Measurements from ENCODE around the gene NOCT. TPM values are rescaled to one million over a fixed set of nuclear protein-coding genes. Genes with fewer than 3 reads are reported as not detected.

The NOCT gene
- total and polyA plus RNA-seq, 2 experiments from 2014 or later, result 16.0 to 76.6 TPM

DNA sequence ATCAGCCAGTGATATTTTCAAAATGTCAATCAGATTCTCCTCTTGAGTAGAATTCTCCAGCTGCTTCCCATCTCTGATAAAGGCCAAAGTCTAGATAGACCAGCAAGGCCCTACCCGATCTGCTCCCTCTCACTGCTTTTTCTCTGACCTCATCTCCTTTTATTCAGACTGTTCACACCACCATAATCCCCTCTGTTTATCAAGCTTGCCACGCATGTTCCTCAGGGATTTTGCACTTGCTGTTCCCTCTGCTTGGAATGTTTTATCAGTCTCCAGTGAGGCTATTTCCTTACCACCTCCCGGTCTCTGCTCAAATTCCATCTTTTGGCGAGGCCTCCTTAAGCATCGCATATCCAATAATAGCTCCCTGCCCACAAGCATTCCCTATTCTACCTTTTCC, 20.1 kb downstream of the NOCT start (continued):
- TF ChIP-seq, protein P1, sequence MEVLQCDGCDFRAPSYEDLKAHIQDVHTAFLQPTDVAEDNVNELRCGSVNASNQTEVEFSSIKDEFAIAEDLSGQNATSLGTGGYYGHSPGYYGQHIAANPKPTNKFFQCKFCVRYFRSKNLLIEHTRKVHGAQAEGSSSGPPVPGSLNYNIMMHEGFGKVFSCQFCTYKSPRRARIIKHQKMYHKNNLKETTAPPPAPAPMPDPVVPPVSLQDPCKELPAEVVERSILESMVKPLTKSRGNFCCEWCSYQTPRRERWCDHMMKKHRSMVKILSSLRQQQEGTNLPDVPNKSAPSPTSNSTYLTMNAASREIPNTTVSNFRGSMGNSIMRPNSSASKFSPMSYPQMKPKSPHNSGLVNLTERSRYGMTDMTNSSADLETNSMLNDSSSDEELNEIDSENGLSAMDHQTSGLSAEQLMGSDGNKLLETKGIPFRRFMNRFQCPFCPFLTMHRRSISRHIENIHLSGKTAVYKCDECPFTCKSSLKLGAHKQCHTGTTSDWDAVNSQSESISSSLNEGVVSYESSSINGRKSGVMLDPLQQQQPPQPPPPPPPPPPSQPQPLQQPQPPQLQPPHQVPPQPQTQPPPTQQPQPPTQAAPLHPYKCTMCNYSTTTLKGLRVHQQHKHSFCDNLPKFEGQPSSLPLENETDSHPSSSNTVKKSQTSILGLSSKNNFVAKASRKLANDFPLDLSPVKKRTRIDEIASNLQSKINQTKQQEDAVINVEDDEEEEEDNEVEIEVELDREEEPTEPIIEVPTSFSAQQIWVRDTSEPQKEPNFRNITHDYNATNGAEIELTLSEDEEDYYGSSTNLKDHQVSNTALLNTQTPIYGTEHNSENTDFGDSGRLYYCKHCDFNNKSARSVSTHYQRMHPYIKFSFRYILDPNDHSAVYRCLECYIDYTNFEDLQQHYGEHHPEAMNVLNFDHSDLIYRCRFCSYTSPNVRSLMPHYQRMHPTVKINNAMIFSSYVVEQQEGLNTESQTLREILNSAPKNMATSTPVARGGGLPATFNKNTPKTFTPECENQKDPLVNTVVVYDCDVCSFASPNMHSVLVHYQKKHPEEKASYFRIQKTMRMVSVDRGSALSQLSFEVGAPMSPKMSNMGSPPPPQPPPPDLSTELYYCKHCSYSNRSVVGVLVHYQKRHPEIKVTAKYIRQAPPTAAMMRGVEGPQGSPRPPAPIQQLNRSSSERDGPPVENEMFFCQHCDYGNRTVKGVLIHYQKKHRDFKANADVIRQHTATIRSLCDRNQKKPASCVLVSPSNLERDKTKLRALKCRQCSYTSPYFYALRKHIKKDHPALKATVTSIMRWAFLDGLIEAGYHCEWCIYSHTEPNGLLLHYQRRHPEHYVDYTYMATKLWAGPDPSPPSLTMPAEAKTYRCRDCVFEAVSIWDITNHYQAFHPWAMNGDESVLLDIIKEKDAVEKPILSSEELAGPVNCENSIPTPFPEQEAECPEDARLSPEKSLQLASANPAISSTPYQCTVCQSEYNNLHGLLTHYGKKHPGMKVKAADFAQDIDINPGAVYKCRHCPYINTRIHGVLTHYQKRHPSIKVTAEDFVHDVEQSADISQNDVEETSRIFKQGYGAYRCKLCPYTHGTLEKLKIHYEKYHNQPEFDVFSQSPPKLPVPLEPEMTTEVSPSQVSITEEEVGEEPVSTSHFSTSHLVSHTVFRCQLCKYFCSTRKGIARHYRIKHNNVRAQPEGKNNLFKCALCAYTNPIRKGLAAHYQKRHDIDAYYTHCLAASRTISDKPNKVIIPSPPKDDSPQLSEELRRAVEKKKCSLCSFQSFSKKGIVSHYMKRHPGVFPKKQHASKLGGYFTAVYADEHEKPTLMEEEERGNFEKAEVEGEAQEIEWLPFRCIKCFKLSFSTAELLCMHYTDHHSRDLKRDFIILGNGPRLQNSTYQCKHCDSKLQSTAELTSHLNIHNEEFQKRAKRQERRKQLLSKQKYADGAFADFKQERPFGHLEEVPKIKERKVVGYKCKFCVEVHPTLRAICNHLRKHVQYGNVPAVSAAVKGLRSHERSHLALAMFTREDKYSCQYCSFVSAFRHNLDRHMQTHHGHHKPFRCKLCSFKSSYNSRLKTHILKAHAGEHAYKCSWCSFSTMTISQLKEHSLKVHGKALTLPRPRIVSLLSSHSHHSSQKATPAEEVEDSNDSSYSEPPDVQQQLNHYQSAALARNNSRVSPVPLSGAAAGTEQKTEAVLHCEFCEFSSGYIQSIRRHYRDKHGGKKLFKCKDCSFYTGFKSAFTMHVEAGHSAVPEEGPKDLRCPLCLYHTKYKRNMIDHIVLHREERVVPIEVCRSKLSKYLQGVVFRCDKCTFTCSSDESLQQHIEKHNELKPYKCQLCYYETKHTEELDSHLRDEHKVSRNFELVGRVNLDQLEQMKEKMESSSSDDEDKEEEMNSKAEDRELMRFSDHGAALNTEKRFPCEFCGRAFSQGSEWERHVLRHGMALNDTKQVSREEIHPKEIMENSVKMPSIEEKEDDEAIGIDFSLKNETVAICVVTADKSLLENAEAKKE (CRISPR knock-in tag; IDR thresholded peaks at IDR 0.05), result no peak
- TF ChIP-seq JUNB (IDR thresholded peaks at IDR 0.05; ENCODE audit: unreplicated experiment) (no peak), EZH2phosphoT487 (IDR thresholded peaks at IDR 0.05; ENCODE audit: unreplicated experiment) (no peak), ZNF331 (CRISPR knock-in tag; IDR thresholded peaks at IDR 0.05; ENCODE audit: low read depth) (no peak)

DNA sequence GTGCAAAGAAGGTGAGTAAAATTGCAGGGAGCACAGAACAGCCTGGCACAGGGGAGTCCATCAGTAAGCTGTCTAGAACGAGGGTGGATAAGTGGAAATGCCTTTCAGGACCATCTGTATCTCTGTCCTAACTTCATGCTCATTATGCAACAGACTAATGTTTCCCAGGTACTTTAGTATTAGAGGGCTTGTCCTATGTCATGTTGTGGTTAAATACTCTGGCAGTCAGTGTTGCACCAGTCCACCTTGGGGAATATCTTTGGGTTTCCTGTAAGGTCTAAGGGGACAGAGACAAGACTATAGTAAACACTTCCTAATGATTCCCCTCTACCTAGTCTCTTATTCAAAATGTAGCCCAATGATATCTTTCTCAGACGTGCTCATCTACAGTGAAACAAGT, 21.3 kb downstream of the NOCT start:
- Histone ChIP-seq H3K4me2 (no peak overlapping the region), H3K4me1 (ENCODE audit: insufficient read depth) (peaks cover 32% of the 10 kb centered on the region), H3K36me3 (ENCODE audit: insufficient read depth) (0 out of 2 replicates have a peak, but pooled peaks cover 7% of the 10 kb centered on the region), H3K9me2 (ENCODE audit: insufficient read depth) (no peaks in the 10 kb centered on the region), H3K4me3 (no peak overlapping the region), H3F3A (replicated peaks; ENCODE audit: low read depth) (peaks cover 3% of the 10 kb centered on the region; the same call in 1 of the 2 replicates), H4K20me1 (replicated peaks; ENCODE audit: insufficient read depth) (peaks cover 79% of the 10 kb centered on the region), H3K79me2 (replicated peaks; ENCODE audit: insufficient read depth) (peaks cover 100% of the 10 kb centered on the region), H3K27ac (ENCODE audit: low read depth) (no peak overlapping the region), H2AFZ (no peak overlapping the region), H3K27me3 (ENCODE audit: insufficient read depth) (no peaks in the 10 kb centered on the region)
- peaks cover 25% of the 10 kb centered on the region for H3K36me3 Mint-ChIP-seq (ENCODE audit: low read depth)
- H3K4me1 Mint-ChIP-seq, result peaks cover 25% of the 10 kb centered on the region
- no peaks in the 10 kb centered on the region for H3K27me3 Mint-ChIP-seq (ENCODE audit: insufficient read depth, low read depth, poor library complexity)
- no peak overlapping the region for H3K27ac Mint-ChIP-seq
- no peak overlapping the region for H3K4me3 Mint-ChIP-seq
- DNase-seq (ENCODE audit: low spot score) (no peak), ATAC-seq (no peak)
- H3K9me3 Mint-ChIP-seq, result no peaks in the 10 kb centered on the region
- TF ChIP-seq ZNF114 (CRISPR knock-in tag; IDR thresholded peaks at IDR 0.05), result no peak
- TF ChIP-seq, protein P1 (CRISPR knock-in tag; IDR thresholded peaks at IDR 0.05), result no peak
- TF ChIP-seq, protein P2, sequence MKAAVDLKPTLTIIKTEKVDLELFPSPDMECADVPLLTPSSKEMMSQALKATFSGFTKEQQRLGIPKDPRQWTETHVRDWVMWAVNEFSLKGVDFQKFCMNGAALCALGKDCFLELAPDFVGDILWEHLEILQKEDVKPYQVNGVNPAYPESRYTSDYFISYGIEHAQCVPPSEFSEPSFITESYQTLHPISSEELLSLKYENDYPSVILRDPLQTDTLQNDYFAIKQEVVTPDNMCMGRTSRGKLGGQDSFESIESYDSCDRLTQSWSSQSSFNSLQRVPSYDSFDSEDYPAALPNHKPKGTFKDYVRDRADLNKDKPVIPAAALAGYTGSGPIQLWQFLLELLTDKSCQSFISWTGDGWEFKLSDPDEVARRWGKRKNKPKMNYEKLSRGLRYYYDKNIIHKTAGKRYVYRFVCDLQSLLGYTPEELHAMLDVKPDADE (IDR thresholded peaks at IDR 0.05), result no peak
- TF ChIP-seq, protein P3, sequence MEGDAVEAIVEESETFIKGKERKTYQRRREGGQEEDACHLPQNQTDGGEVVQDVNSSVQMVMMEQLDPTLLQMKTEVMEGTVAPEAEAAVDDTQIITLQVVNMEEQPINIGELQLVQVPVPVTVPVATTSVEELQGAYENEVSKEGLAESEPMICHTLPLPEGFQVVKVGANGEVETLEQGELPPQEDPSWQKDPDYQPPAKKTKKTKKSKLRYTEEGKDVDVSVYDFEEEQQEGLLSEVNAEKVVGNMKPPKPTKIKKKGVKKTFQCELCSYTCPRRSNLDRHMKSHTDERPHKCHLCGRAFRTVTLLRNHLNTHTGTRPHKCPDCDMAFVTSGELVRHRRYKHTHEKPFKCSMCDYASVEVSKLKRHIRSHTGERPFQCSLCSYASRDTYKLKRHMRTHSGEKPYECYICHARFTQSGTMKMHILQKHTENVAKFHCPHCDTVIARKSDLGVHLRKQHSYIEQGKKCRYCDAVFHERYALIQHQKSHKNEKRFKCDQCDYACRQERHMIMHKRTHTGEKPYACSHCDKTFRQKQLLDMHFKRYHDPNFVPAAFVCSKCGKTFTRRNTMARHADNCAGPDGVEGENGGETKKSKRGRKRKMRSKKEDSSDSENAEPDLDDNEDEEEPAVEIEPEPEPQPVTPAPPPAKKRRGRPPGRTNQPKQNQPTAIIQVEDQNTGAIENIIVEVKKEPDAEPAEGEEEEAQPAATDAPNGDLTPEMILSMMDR (conservative IDR thresholded peaks at IDR 0.05; ENCODE audit: low read depth in 2 of 2), result no peak
